WTC11 (cell line): Measurements from ENCODE around the gene SMPDL3A. TPM values are rescaled to one million over a fixed set of nuclear protein-coding genes. Genes with fewer than 3 reads are reported as not detected.

Experiments
- ATAC-seq: fragments of 200-7000 bp; cut with Tn5 transposase; 2 replicates; pipeline ENCODE4 v1.10.0; 2021; ENCODE audit warnings: mild to moderate bottlenecking, moderate library complexity
- CTCF ChIA-PET: fragments of 300-600 bp; sonication (Branson Sonifier 250); formaldehyde crosslinking; loops from one replicate; lab custom pipeline; 2021; ENCODE audit warnings: antibody characterized with exemption; lab: Charles Lee
- POLR2A ChIA-PET: fragments of 350-600 bp; sonication (Branson Sonifier 250); formaldehyde crosslinking; loops from one replicate; lab custom pipeline; 2021; ENCODE audit warnings: antibody characterized with exemption; lab: Charles Lee
- DNase-seq: peaks from one replicate; pipeline ENCODE4 v3.0.0; 2021; ENCODE audit warnings: low spot score
- H3K27ac Mint-ChIP-seq: 2 replicates; pipeline ENCODE4 v1.8.0; 2021; ENCODE audit warnings: mixed read lengths
- H3K27me3 Mint-ChIP-seq: 2 replicates; pipeline ENCODE4 v1.8.0; 2021; ENCODE audit warnings: low read depth, mild to moderate bottlenecking, moderate library complexity, mixed read lengths
- H3K36me3 Mint-ChIP-seq: 2 replicates; pipeline ENCODE4 v1.8.0; 2021; ENCODE audit warnings: mixed read lengths
- H3K4me1 Mint-ChIP-seq: 2 replicates; pipeline ENCODE4 v1.8.0; 2022; ENCODE audit warnings: mixed read lengths
- H3K4me3 Mint-ChIP-seq: 2 replicates; pipeline ENCODE4 v1.8.0; 2021; ENCODE audit warnings: mild to moderate bottlenecking, moderate library complexity, mixed read lengths
- H3K9me3 Mint-ChIP-seq: 2 replicates; pipeline ENCODE4 v1.8.0; 2021; ENCODE audit warnings: mixed read lengths
- ARID4B ChIP-seq: sonication (generic); formaldehyde crosslinking; IDR thresholded peaks from 2 replicates; pipeline ENCODE4 v1.8.0; 2023; ENCODE audit warnings: missing genetic modification reagents, mild to moderate bottlenecking, borderline replicate concordance
- ATF1 ChIP-seq: sonication (generic); formaldehyde crosslinking; IDR thresholded peaks from 2 replicates; pipeline ENCODE4 v1.8.1; 2023; ENCODE audit warnings: mild to moderate bottlenecking, moderate library complexity, missing genetic modification reagents
- ATF6 ChIP-seq: sonication (generic); formaldehyde crosslinking; IDR thresholded peaks from 2 replicates; pipeline ENCODE4 v1.8.1; 2023; ENCODE audit warnings: mild to moderate bottlenecking, missing genetic modification reagents
- CBFB ChIP-seq: sonication (generic); formaldehyde crosslinking; IDR thresholded peaks from 2 replicates; pipeline ENCODE4 v1.8.1; 2022; ENCODE audit warnings: mild to moderate bottlenecking, low read depth, missing genetic modification reagents
- CDX4 ChIP-seq: fragments of 250-450 bp; sonication (Bioruptor Pico); IDR thresholded peaks from 2 replicates; pipeline ENCODE4 v1.9.0; 2021; ENCODE audit warnings: moderate library complexity, mild to moderate bottlenecking, inconsistent platforms, borderline replicate concordance
- CREM ChIP-seq: sonication (generic); formaldehyde crosslinking; IDR thresholded peaks from 2 replicates; pipeline ENCODE4 v1.8.1; 2022; ENCODE audit warnings: mild to moderate bottlenecking, missing genetic modification reagents, moderate library complexity
- E2F1 ChIP-seq: sonication (generic); formaldehyde crosslinking; IDR thresholded peaks from 2 replicates; pipeline ENCODE4 v1.8.0; 2022; ENCODE audit warnings: mild to moderate bottlenecking, missing genetic modification reagents
- ESRRA ChIP-seq: sonication (generic); formaldehyde crosslinking; IDR thresholded peaks from 2 replicates; pipeline ENCODE4 v1.8.1; 2022; ENCODE audit warnings: mild to moderate bottlenecking, missing genetic modification reagents, borderline replicate concordance
- ETV6 ChIP-seq: sonication (generic); formaldehyde crosslinking; IDR thresholded peaks from 2 replicates; pipeline ENCODE4 v1.8.1; 2022; ENCODE audit warnings: mild to moderate bottlenecking, missing genetic modification reagents
- FOXJ3 ChIP-seq: sonication (generic); formaldehyde crosslinking; IDR thresholded peaks from 2 replicates; pipeline ENCODE4 v1.9.0; 2021; ENCODE audit warnings: missing genetic modification reagents, mild to moderate bottlenecking, borderline replicate concordance
- FOXP4 ChIP-seq: sonication (generic); formaldehyde crosslinking; IDR thresholded peaks from 2 replicates; pipeline ENCODE4 v1.8.0; 2022; ENCODE audit warnings: mild to moderate bottlenecking, missing genetic modification reagents
- GRHL2 ChIP-seq: fragments of 250-450 bp; sonication (Bioruptor Pico); IDR thresholded peaks from 2 replicates; pipeline ENCODE4 v1.8.0; 2022; ENCODE audit warnings: mild to moderate bottlenecking, moderate library complexity; ENCODE audit not compliant: insufficient replicate concordance, severe bottlenecking
- JUN ChIP-seq: sonication (generic); formaldehyde crosslinking; IDR thresholded peaks from 2 replicates; pipeline ENCODE4 v1.8.0; 2023; ENCODE audit warnings: mild to moderate bottlenecking, missing genetic modification reagents
- MYBL2 ChIP-seq: sonication (generic); formaldehyde crosslinking; IDR thresholded peaks from 2 replicates; pipeline ENCODE4 v1.8.1; 2023; ENCODE audit warnings: mild to moderate bottlenecking, moderate library complexity, missing genetic modification reagents
- NFE2L1 ChIP-seq: sonication (generic); formaldehyde crosslinking; IDR thresholded peaks from 2 replicates; pipeline ENCODE4 v1.8.1; 2023; ENCODE audit warnings: missing genetic modification reagents
- NFYB ChIP-seq: sonication (generic); formaldehyde crosslinking; conservative IDR thresholded peaks from 2 replicates; pipeline ENCODE4 v1.8.0; 2022; ENCODE audit warnings: low read depth, missing genetic modification reagents
- PRRX2 ChIP-seq: fragments of 250-450 bp; sonication (Bioruptor Pico); IDR thresholded peaks from 2 replicates; pipeline ENCODE4 v1.8.0; 2021; ENCODE audit warnings: mild to moderate bottlenecking
- TCF7 ChIP-seq: sonication (generic); formaldehyde crosslinking; IDR thresholded peaks from 2 replicates; pipeline ENCODE4 v1.8.0; 2022; ENCODE audit warnings: mild to moderate bottlenecking, low read depth, missing genetic modification reagents, moderate library complexity
- TEAD4 ChIP-seq: sonication (generic); formaldehyde crosslinking; IDR thresholded peaks from 2 replicates; pipeline ENCODE4 v1.8.0; 2022; ENCODE audit warnings: mild to moderate bottlenecking, missing genetic modification reagents
- USF1 ChIP-seq: sonication (generic); formaldehyde crosslinking; IDR thresholded peaks from 2 replicates; pipeline ENCODE4 v1.8.0; 2022; ENCODE audit warnings: mild to moderate bottlenecking, missing genetic modification reagents
- ZNF281 ChIP-seq: sonication (generic); formaldehyde crosslinking; IDR thresholded peaks from 2 replicates; pipeline ENCODE4 v1.8.0; 2023; ENCODE audit warnings: mild to moderate bottlenecking, missing genetic modification reagents
- ZNF317 ChIP-seq: sonication (generic); formaldehyde crosslinking; IDR thresholded peaks from 2 replicates; pipeline ENCODE4 v1.8.1; 2023; ENCODE audit warnings: low read depth, mild to moderate bottlenecking, moderate library complexity, missing genetic modification reagents, borderline replicate concordance
- total RNA-seq: library from RNA; stranded (reverse); gene quantifications from 3 replicates; pipeline ENCODE4 v1.2.3, GENCODE V29; 2021

Gene SMPDL3A
- total RNA-seq, 1 experiment from 2014 or later, result 2.1 TPM

- TF ChIP-seq FOXP4 (CRISPR knock-in tag) (peak; percentile 95), TEAD4 (peak; percentile 54; the same call in 1 of the 2 replicates), JUN (CRISPR knock-in tag) (no peak), ATF6 (CRISPR knock-in tag) (no peak), ARID4B (peak; percentile 75), CBFB (CRISPR knock-in tag) (peak; percentile 91; the same call in 1 of the 2 replicates), ETV6 (CRISPR knock-in tag) (peak; percentile 98), TCF7 (CRISPR knock-in tag) (no peak), MYBL2 (peak; percentile 85; the same call in 1 of the 2 replicates), PRRX2 (CRISPR knock-in tag) (0 out of 2 replicates have a peak, but pooled peaks have one; percentile 21), ZNF281 (peak; percentile 29; the same call in 1 of the 2 replicates), GRHL2 (CRISPR knock-in tag) (no peak), ESRRA (CRISPR knock-in tag) (peak; percentile 69; the same call in 1 of the 2 replicates)
- TF ChIP-seq, all 79 proteins: peak for 34
Measured at GRCh38 chr6:122789182-122790027, at the start of gene SMPDL3A (continued).

GRCh38 chr6:122740091-122740490, 49.0 kb upstream of the SMPDL3A start:
- Mint-ChIP-seq H3K4me3 (no peak overlapping the region), H3K27ac (no peak overlapping the region), H3K36me3 (no peaks in the 10 kb centered on the region; the same call in 1 of the 2 replicates), H3K4me1 (peaks cover 14% of the 10 kb centered on the region), H3K9me3 (peaks cover 11% of the 10 kb centered on the region), H3K27me3 (peaks cover 9% of the 10 kb centered on the region)
- no peak for ATAC-seq
- no peak for DNase-seq
- ChIA-PET POLR2A (no interaction called here), CTCF (no interaction called here)
- TF ChIP-seq NFYB (CRISPR knock-in tag) (no peak), ATF1 (CRISPR knock-in tag) (no peak), CREM (CRISPR knock-in tag) (no peak), USF1 (CRISPR knock-in tag) (no peak), E2F1 (CRISPR knock-in tag) (no peak), CBFB (CRISPR knock-in tag) (no peak), ZNF317 (CRISPR knock-in tag) (no peak), FOXJ3 (CRISPR knock-in tag) (no peak), CDX4 (CRISPR knock-in tag) (no peak), NFE2L1 (CRISPR knock-in tag) (no peak)
